Amniotic epithelial cell (primary cell): ENCODE data around the gene MICA.
"Not testable (repeated sequence)": the region's sequence is repeated elsewhere in the genome, so short reads cannot be mapped to it uniquely, and the experiment has no call there.

ENCODE experiments used
- DNase-seq: peaks from one replicate; pipeline ENCODE4 v3.0.0-alpha.2; 2010; ENCODE audit warnings: low read depth

Gene MICA

DNA sequence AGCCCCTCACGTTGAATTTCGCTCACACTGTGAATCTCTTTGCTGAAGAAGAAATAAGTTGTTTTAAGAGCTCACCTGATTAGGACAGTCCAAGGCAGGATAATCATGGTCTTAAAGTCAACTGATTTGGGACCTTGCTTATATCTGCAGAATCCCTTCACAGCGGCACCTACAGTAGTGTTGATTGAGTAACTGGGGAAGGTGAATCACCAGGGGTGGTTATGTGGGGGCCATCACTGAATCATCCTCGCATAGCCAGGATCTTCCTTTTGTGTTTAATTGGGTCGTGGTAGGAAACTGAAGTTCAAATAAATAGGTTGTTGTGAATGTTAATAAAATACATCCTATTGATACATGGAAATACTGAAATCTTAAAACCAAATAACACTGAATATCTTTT, 20.2 kb upstream of the MICA start:
- DNase-seq = peak; percentile 75

DNA sequence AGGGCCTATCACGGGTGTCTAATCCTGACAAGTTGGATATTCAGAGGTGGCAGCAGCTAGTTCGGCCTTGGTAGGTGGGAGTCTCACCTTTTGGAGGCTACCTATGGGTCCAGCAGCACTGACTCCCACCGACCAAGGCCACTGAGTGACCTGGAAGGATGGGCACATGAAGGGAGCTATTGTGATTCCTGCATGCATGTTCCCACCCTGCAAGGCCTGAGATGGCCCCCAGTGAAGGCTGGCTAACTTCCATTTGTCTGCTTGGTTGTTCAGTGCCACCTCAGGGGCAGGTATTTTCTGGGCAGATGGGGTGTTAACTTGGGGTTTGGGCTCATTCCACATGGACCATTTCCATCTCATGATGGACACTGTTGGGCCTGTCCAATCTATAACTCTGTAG, 18.4 kb upstream of the MICA start:
- no peak for DNase-seq

DNA sequence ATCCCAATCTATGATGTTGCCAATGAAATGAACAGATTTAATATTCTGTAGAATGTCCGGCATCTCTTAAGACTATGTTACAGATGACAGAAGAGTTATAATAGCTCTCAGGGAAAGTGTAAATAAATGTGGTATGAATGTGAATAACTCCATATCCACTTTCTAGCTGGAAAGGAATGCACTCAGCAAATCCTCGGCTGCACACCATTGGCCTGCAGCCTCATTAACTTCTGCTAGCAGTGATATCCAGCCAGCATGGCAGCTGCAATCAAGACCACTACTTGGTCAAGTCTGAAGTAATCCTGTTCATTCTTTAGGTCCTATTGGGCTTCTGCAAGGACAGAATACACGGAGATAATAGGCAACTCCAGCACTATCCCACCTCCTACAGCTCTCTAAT, 17.3 kb upstream of the MICA start:
- DNase-seq = peak; percentile 55

DNA sequence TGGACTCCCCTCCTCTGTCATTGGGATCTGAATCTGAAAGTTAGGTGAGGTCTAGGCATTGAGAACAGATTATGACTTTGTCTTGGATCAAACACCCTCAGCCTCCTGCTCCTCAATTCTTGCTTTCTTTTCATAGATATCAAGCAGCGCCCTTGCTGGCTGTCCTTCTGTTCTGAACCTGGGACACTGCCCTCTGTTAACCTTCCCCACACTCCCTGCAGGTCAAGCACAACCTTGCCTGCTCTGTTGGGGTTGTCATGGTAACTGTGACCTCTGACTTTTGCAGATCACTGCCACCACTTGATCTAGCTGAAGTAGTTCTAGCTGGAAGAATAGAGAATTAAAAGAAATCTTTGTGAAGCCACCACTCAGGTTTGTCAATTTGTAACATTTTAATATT, 16.4 kb upstream of the MICA start:
- no peak for DNase-seq

DNA sequence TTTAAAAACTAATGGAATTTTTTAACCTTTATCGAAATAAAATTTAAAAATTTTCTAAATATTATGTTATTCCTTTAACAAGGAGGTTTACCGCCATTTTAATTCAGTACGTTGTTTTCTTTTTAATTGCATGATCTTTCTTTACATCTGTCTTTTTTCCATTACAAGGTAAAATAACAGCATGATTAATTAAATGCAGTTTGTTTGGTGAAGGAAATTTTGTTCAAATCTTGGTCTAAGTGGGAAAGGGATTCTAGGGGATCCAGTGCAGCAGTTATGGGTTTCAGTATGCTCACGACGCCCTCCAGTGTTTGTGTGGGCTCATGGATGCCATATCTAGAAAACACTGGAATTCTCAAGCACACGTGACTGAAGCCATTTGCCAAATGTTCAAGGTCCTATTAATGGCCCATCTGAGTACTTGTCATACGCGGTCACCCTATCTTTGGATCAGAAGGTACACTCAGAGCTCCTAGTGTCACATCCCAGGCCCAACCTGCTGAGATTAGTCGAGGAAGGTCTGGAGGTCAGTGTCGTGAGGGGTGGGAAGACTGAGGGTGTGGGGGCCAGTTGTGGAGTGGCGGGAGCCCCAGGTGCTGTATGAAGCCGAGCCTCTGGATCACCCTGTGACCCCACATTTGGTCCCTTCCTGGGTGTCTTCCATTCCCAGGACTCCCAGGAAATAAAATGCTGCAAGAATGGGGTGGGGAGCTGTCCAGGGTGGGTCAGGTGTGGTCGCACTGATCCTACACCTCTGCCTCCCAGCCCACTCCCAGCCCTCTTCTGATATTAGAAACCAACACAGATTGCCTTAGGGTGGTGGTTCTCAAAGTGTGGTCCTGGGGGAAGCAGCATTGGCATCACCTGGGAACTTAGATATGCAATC, 14.2 kb upstream of the MICA start:
- not testable (repeated sequence) for DNase-seq

DNA sequence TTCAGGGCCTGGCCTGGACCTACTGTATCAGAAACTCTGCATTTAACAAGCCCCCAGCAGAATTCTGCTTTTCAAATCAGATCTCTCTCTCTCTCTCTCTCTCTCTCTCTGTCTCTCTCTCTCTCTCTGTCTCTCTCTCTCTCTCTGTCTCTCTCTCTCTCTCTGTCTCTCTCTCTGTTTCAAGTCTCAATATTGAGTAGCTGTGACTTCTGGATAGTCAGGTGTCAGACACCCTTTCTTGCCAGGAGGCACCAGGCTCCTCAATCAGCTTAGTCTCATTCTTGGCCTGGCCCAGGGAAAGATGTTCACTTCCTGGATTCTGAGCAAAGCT, 13.6 kb upstream of the MICA start:
- not testable (repeated sequence) for DNase-seq

DNA sequence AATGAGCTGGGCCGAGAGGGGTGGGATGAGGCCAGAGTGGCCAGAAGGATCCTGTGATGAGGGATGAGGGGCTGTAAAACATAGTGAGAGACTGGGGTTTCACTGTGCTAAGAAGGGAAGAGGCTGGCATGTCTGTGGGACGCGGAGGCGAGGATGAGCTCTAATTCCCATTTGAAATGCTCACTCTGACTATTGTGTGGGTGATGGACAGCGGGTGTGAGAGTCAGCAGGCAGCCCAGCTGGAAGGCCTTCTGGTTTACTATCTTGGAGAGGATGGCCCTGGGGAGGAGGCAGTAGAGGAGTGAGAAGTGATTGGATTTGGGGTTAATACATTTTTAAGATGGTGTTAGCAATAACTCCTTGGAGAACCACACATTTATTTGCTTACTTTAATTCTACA, 9.5 kb upstream of the MICA start:
- DNase-seq = no peak

DNA sequence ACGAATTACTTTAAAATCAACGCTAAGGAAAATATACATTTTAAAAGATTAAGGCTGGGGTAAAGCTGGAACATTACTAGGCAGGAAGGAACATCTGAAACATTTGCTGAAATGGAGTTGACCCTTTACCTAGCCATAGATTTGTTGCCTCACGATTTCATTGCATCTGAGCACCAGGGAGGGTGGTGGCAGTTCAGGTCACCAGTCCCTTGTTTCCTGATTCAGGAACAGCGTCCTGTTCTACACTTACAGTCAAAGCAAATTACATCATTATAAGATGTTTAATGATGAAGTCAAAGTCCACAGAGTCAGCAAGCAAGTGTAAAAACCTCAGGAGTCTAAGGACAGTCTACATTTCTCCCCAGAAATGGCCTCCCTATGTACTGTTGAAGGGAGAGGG, 9.0 kb upstream of the MICA start:
- DNase-seq = no peak

DNA sequence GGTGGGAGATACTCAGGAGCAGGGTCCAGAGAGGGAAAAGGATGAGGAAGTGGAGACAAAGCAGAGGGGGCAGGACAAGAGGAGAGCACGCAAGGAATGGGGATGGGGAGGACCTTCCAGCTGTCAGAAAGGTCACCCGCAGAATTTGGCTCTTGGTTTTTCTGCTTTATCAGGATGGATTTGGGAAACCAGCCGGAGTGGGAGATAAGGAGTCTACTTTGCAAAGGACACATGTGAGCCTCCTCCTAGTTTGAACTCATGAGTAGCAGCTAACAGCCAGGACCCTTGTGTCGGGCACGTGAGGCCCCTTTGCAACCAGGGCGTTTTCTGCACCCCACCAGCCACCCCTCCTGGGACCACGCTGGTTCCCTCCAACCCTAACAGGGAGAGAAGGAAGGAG, 7.6 kb upstream of the MICA start:
- no peak for DNase-seq

DNA sequence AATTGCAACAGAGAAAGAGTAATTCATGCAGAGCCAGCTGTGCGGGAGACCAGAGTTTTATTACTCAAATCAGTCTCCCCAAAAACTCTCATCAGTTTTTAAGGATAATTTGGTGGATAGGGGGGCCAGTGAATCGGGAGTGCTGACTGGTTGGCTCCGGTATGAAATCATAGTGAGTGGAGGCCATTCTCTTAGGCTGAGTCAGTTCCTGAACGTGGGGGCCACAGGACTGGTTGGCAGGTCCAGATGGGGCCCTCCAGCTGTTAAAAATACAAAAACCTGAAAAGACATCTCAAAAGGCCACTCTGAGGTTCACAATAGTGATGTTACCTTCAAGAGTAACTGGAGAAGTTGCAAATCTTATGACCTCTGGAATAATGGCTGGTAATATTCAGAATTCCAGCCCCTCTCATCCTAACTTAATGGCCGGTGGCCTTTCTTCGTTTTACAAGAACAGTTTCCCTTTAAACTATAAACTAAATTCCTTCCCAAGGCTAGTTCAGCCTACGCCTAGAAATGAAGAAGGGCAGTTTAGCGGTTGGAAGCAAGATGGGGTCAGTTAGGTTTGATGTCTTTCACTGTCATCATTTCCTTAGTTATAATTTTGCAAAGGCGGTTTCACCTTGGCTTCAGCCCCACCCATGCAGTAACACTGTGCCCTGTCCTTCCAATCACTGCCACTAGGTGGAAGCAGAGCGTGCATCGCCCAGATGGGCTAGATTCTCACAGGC, 6.8 kb upstream of the MICA start:
- DNase-seq = peak; percentile 55

DNA sequence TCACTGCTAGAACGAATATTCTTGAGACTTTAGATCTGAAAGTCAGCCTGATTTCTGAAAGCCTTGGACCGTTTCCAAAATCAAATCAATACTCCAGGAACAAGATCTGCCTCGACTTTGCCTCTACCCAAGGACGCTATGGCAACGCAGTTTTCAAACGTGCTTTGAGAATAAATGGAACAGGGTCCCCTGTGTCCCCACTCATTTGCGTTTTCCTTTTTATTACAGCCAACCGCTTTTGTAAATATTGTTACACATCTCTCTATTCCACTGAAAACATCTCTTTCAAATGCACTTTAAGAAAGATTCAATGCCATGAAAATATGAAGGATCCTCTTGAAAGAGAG, 6.3 kb upstream of the MICA start:
- DNase-seq = not testable (repeated sequence)

DNA sequence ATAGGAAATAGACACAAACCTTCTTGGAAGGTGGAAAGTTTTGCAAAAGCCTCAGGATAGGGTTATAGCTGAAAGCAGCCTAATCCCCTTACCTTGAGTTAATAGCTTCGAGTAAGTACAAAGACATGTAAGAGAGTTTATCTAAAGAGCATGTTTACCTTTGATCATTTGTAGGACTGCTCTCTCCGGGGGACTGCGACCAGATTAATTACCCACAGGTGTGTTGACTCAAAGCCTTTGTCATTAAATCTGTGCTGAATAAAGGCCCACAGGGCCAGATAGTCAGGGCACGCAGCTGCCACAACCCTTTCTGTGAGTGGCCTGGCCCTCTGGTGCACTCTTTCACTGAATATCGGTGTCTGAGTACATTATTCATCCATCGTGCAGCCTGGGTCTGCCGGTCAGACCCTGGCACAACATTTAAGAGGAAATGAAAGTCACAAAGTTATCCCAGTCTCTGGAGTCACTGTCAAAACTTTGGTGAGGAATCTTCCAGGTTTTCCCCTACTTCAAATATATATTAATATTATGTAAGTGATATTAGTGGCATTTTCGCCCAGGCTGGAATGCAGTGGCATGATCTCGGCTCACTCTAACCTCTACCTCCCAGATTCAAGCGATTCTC, 5.4 kb upstream of the MICA start:
- no peak for DNase-seq

DNA sequence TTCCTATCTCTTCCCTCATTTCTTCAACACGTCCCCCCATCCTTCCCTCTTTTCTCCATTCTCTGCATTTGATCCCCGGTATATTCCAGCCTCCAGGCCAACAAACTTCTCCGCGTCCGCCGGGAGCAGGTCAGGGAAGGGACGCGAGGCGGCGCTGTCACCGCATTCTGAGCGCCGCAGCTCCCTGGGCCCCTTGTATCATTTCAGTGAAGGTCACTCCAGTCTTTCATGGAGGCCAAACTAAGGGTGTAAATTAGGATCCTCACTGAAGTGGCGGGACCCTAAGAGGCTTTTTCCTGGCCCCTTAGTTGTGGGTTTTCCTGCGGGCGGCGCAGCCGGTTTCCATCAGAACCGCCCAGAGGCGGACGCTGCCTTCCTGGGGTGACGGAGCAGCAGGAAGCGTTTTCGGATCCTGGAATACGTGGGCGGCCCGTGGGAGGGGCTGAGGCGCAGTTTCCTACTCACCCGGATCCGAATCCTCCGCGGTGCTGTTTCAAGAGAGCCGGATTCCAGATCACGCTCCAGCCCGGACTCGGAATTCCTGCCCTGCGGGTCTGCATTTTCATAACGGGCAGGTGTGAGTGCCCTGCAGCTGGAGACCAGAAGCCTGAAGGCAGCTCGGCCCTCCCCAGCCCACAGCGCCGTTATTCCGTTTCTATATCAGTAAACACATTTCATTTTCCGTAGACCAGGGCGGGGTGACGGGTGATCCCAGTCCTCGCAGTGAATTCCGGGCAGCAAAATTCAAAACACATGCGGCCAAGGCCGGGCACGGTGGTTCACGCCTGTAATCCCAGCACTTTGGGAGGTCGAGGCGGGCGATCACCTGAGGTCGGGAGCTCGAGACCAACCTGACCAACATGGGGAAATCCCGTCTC, 3.6 kb upstream of the MICA start:
- peak; percentile 90 for DNase-seq

DNA sequence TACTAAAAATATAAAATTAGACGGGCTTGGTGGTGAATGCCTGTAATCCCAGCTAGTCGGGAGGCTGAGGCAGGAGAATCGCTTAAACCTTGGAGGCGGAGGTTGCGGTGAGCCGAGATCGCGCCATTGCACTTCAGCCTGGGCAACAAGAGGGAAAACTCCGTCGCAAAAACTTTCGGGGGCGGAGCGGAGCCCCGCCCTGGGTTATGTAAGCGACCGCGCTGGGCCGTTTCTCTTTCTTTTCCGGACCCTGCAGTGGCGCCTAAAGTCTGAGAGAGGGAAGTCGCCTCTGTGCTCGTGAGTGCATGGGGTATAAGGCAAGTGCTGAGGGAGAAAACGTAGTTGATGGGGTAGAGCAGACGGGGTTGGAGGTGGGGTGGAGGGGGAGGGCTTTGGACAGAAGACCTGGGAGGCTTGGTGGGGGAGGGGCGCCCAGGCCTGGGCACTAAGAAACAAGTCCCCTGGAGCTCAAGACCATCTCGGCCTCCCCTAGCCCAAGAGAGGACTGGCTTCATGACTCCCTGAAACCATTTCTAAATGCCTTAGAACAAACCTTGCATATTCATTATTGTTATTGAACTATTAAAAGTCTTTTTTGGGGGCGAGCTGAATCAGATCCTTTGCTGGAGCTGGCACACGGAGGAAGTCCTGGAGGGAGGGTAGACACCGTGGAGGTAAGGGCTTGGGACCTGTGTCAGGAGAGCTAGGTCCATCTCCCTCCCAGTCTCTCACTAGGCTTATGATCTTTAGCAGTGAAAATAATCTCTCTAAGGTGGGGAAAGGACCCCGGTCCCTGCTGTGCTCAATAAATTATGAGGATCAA, 2.7 kb upstream of the MICA start:
- DNase-seq = peak; percentile 37

DNA sequence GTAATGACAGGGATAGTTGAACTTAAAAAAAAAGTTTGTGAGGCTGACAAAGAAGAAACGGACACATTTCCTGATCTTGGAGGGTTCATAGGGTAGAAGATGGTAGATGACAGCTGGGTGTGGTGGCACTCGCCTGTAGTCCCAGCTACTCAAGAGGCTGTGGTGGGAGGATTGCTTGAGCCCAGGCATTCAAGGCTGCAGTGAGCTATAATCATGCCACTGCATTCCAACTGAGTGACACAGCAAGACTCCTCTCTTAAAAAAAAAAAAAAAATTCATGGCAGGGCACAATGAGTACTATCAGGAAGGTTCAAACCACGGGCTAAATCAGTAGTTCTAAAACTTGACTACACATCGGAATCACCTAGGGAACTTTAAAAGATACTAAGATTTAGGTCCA, 2.0 kb upstream of the MICA start:
- peak; percentile 86 for DNase-seq

DNA sequence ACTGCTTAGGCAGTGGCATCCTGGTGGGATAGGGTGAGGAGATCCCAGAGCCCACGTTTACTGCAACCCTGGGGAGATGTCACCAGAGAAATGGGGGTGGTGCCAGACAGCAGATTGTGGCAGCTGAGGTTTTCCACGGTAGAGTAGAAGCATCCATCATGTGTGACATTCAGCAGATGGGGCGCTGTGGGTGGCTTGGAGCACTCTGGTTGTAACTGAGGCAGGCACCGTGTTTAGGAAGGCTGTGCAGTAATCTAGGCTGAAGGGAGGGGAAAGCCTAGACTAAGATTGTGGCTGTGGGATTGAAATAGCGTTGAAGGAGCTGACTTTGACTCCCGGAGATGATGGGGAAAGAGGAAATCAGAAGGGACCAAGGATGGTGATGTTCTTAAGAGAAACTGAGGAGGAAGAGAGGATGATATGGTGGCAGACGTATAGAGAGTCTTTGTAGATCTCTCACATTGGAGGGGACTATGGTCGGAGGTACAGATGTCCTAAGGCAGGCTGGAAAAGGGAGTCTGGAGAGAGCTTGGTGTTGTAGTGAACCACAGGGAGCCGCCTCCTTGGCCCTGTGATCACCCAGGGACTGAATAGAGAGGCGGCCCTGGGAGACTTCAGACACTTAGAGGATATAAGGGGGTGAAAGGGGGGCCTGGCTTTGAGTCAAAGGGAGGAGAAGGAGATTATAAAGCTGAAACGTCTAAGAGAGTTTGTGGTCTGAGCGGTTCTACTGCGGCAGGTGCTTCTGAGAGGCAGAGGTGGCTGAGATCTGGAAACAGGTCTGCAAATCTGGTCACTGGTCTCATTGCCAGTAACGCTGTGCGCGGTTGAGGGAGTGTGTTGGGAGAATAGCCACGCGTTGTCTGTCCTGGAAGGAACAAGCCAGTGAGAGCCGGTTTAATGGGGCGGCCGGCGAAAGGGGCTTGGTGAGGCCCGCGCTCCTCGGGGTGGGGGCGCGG, 792 bp upstream of the MICA start:
- DNase-seq = peak; percentile 12

DNA sequence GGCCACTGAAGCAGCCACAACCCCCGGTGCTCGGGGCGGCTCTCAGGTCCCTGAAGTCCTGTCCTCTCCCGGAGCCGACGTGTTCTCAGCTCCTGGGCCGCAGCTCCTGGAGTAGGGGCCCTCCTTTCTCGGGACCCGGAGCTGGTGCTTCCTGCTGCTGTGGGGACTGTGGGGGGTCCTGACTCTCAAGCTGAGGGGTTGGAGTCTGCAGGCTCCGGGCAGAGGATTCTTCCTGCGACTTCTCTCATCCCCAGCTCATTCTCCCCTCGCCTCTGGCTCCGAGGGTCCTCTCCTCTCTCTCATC, 618 bp downstream of the MICA start:
- not testable (repeated sequence) for DNase-seq

DNA sequence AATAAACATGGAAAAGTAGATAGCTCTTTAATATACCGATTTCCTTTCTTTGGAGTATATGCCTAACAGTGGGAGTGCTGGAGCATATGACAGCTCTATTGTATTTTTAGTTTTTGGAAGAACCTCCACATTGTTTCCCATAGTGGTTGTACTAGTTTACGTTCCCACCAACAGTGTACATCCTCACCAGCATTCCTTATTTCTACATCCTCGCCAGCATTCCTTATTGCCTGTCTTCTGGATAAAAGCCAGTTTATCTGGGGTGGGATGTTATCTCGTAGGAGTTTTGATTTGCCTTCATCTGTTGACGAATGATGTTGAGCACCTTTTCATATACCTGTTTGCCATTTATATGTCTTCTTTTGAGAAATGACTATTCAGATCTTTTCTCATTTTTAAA, 2.6 kb downstream of the MICA start:
- DNase-seq = peak; percentile 21

DNA sequence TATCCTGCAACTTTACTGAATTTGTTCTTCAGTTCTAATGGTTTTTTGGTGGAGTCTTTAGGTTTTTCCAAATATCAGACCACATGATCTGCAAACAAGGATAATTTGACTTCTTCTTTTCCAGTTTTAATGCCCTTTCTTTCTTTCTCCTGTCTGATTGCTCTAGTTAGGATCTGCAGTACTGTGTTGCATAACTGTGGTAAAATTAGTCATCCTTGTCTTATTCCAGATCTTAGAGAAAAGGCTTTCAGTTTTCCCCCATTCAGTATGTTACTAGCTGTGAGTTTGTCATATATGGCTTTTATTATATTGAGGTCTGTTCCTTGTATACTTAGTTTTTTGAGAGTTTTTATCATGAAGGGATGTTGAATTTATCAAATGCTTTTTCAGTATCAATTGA, 4.3 kb downstream of the MICA start:
- DNase-seq = peak; percentile 82

DNA sequence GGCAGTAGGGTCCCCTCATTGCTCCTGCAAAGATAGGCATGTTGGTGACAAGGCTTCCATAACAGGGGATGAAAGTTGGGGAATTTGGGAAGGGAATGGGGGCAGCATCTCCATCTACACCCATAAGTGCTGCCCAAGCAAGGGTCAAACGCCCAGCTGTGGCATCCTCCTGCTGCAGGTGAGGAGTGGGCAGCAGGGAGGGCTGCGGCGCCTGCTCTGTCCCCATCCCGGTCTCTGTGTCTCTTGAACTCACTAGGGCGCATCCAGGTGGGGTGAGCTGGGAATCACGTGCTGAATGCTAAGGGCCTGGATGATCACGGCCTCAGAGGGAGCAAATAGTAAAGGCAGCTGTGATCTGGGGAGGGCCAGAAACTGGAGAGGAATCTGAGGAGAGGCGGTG, 9.1 kb downstream of the MICA start:
- no peak for DNase-seq
